ENCODE results near the gene TMUB2. TPM values are rescaled to one million over a fixed set of nuclear protein-coding genes. Genes with fewer than 3 reads are reported as not detected.

The TMUB2 gene
- polyA plus RNA-seq, 1 of the 3 experiments (the other 2 are of a cell fraction), result 49.5 TPM

- DNase-seq, result no peak
- ChIA-PET POLR2A (no interaction called here), CTCF (interaction anchor here (0.9 kb wide), 1 partner anchor 160 kb away, joined by 3 read pairs; no protein-coding TSS in a partner anchor)
- H4K20me1 ChIP-seq (ENCODE audit: insufficient read depth), result no peaks in the 10 kb centered on the region
- no peak overlapping the region for H3K9ac ChIP-seq
- TF ChIP-seq ZBTB33 (IDR thresholded peaks at IDR 0.05; ENCODE audit: borderline replicate concordance, low read depth) (no peak), POLR2AphosphoS5 (IDR thresholded peaks at IDR 0.05; ENCODE audit: low read depth, low read length) (peak; percentile 31; the same call in 1 of the 2 replicates), PBX3 (IDR thresholded peaks at IDR 0.05) (0 out of 2 replicates have a peak, but pooled peaks have one; percentile 17)
- no peaks in the 10 kb centered on the region for H3K27me3 ChIP-seq (ENCODE audit: insufficient read depth)
- 92% methylated on average over 5 of the region's 5 CpGs for WGBS (ENCODE audit: low lambda C conversion rate)
- no peak overlapping the region for H3K4me3 ChIP-seq (ENCODE audit: low read depth in 2 of 2, low read length in 1 of 2)
- H3K27ac ChIP-seq (ENCODE audit: low read depth in 2 of 2, low read length in 1 of 2), result peak overlapping the region in 1 of 2 experiments; percentile 1; a peak in 2 of 4 replicates
- no peaks in the 10 kb centered on the region for H3K9me2 ChIP-seq
- H3K79me2 ChIP-seq (ENCODE audit: insufficient read depth), result peaks cover 46% of the 10 kb centered on the region
- H3K9me3 ChIP-seq, result no peaks in the 10 kb centered on the region
- peaks cover 22% of the 10 kb centered on the region for H3F3A ChIP-seq (replicated peaks; ENCODE audit: insufficient read depth)
- H3K4me1 ChIP-seq (ENCODE audit: control insufficient read depth in 1 of 2, insufficient read depth in 2 of 2, low read depth in 1 of 2, low read length in 1 of 2), result peaks cover 0 to 11% of the 10 kb centered on the region in 2 experiments; a peak in 2 of 4 replicates
- H3K36me3 ChIP-seq (replicated peaks in 1 of 2; ENCODE audit: control insufficient read depth in 1 of 2, insufficient read depth in 2 of 2, low read length in 1 of 2), result peaks cover 29 to 54% of the 10 kb centered on the region in 2 experiments
- no peak overlapping the region for H3K4me2 ChIP-seq
- H2AFZ ChIP-seq (ENCODE audit: low read depth), result no peak overlapping the region
Observed at GRCh38 chr17:44191369-44191768, 4.6 kb downstream of the TMUB2 start.

- Histone ChIP-seq H3K27ac (ENCODE audit: low read depth in 2 of 2, low read length in 1 of 2) (peak overlapping the region in 1 of 2 experiments; percentile 43; a peak in 1 of 4 replicates), H3K9me3 (no peaks in the 10 kb centered on the region), H3K4me3 (ENCODE audit: low read depth in 2 of 2, low read length in 1 of 2) (no peak overlapping the region), H3K4me2 (no peak overlapping the region), H2AFZ (ENCODE audit: low read depth) (no peak overlapping the region), H3K4me1 (ENCODE audit: control insufficient read depth in 1 of 2, insufficient read depth in 2 of 2, low read depth in 1 of 2, low read length in 1 of 2) (peaks cover 0 to 14% of the 10 kb centered on the region in 2 experiments; a peak in 2 of 4 replicates), H4K20me1 (ENCODE audit: insufficient read depth) (no peaks in the 10 kb centered on the region), H3F3A (replicated peaks; ENCODE audit: insufficient read depth) (peaks cover 22% of the 10 kb centered on the region), H3K27me3 (ENCODE audit: insufficient read depth) (no peaks in the 10 kb centered on the region), H3K36me3 (replicated peaks in 1 of 2; ENCODE audit: control insufficient read depth in 1 of 2, insufficient read depth in 2 of 2, low read length in 1 of 2) (peaks cover 35 to 59% of the 10 kb centered on the region in 2 experiments), H3K9me2 (no peaks in the 10 kb centered on the region), H3K79me2 (ENCODE audit: insufficient read depth) (peaks cover 53% of the 10 kb centered on the region), H3K9ac (no peak overlapping the region)
- TF ChIP-seq GATA2 (CRISPR knock-in tag; IDR thresholded peaks at IDR 0.05) (no peak), TCF12 (IDR thresholded peaks at IDR 0.05) (no peak), MAX (IDR thresholded peaks at IDR 0.05; ENCODE audit: low read depth) (no peak), TEAD4 (IDR thresholded peaks at IDR 0.05; ENCODE audit: borderline replicate concordance, insufficient read depth) (no peak), NRF1 (IDR thresholded peaks at IDR 0.05; ENCODE audit: low read depth, low read length) (no peak), RFX5 (IDR thresholded peaks at IDR 0.05; ENCODE audit: low read length) (no peak), CHD2 (IDR thresholded peaks at IDR 0.05; ENCODE audit: low read length, partially characterized antibody) (no peak), FOXM1 (IDR thresholded peaks at IDR 0.05; ENCODE audit: low read depth) (no peak), FOXJ3 (CRISPR knock-in tag; IDR thresholded peaks at IDR 0.05) (no peak), JUND (IDR thresholded peaks at IDR 0.05) (no peak; the same call in 1 of the 2 replicates), MEF2A (IDR thresholded peaks at IDR 0.05; ENCODE audit: borderline replicate concordance, low read depth) (no peak), GABPA (IDR thresholded peaks at IDR 0.05; ENCODE audit: low read depth) (no peak), IRF3 (IDR thresholded peaks at IDR 0.05; ENCODE audit: low read depth, low read length) (no peak), ELF1 (IDR thresholded peaks at IDR 0.05) (no peak), RAD21 (IDR thresholded peaks at IDR 0.05; ENCODE audit: low read length) (no peak), TAF1 (IDR thresholded peaks at IDR 0.05; ENCODE audit: borderline replicate concordance, low read depth, low read length) (no peak)
- DNase-seq, result no peak
- CTCF ChIA-PET, result interaction anchor here (1.2 kb wide), 2 partner anchors 20 to 154 kb away, joined by 4 read pairs; partner anchors contain the start of gene GRN
- WGBS (ENCODE audit: low lambda C conversion rate), result 85% methylated on average over 7 of the region's 7 CpGs
- POLR2A ChIA-PET, result interaction anchor here (1.7 kb wide), 1 partner anchor 154 kb away, joined by 4 read pairs; no protein-coding TSS in a partner anchor
Observed at GRCh38 chr17:44191941-44192496, 5.2 kb downstream of the TMUB2 start.
